ENCODE measurements around the gene LYRM7.
"Not testable (repeated sequence)": the region's sequence is repeated elsewhere in the genome, so short reads cannot be mapped to it uniquely, and the experiment has no call there.

The LYRM7 gene

DNA sequence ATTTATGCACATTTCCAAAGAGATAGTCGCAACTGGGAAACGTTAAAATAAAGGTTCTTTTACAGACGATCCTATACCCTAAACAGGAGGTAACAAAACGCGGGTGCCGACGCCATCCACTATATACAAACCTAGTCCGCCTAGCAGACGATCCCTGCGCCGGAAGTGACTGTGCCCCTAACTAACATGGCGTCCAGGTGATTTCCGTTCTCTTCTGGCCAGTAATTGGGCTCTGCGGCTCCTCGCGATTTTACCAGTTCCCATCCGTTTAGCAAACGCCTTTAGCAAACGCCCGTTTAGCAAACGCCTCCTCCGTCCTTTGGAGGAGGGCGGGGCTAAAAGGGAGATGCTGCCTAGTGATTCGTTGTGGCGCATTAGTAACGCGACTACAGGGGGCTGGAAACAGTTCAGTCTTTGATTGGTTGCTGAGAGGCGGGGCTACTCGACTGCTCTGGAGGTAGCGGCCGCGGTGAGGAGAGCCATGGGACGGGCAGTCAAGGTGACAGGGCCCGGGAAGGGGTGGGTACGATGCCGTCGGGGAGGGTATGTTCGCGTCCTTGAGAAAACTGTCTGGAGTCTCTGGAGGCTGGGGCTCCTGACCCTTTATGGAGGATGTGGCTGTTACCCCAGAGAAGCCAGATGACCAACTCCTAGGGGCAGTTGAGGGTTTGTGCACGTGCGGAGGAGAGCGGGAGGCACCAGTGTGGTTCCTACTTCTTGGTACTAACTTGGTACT lies at the start of gene LYRM7:
Gene LYRM7 (plus strand): TSS at position 405 of the 736 bp plus-strand sequence. CDS start 77 bp downstream, at position 482.
- peak within 1 kb of the TSS; percentile 83 for H3K4me3 ChIP-seq (ENCODE audit: low read depth, low read length)
- TF ChIP-seq, protein P1, sequence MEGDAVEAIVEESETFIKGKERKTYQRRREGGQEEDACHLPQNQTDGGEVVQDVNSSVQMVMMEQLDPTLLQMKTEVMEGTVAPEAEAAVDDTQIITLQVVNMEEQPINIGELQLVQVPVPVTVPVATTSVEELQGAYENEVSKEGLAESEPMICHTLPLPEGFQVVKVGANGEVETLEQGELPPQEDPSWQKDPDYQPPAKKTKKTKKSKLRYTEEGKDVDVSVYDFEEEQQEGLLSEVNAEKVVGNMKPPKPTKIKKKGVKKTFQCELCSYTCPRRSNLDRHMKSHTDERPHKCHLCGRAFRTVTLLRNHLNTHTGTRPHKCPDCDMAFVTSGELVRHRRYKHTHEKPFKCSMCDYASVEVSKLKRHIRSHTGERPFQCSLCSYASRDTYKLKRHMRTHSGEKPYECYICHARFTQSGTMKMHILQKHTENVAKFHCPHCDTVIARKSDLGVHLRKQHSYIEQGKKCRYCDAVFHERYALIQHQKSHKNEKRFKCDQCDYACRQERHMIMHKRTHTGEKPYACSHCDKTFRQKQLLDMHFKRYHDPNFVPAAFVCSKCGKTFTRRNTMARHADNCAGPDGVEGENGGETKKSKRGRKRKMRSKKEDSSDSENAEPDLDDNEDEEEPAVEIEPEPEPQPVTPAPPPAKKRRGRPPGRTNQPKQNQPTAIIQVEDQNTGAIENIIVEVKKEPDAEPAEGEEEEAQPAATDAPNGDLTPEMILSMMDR (IDR thresholded peaks at IDR 0.05; ENCODE audit: low read depth, low read length) = no peak
- in situ Hi-C loops (cut with HindIII; ENCODE audit: low sequenced_read_pairs) = no loop called here
- DNase-seq (ENCODE audit: low read depth, low spot score) = peak; percentile 99

DNA sequence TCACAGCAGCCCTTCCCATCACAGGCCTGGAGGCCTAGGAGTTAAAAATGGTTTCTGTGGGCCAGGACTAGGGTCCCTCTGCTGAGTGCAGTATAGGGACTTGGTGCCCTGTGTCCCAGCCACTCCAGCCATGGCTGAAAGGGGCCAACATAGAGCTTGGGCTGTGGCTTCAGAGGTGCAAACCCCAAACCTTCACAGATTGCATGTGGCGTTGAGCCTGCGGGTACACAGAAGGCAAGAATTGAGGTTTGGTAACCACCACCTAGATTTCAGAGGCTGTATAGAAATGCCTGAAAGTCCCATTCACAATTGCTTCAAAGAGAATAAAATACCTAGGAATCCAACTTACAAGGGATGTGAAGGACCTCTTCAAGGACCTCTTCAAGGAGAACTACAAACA lies 43.5 kb upstream of the LYRM7 start:
- DNase-seq (ENCODE audit: low read depth, low spot score) = not testable (repeated sequence)

DNA sequence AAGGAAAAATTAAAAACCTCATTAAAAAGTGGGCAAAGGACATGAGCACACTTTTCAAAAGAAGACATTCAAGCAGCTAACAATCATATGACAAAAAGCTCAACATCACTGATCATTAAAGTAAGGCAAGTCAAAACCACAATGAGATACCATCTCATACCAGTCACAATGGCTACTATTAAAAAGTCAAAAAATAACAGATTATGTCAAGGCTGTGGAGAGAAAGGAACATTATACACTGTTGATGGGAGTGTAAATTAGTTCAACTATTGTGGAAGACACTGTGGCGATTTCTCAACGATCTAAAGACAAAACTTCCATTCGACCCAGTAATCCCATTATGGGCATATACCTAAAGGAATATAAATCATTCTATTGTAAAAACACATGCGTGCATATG lies 41.4 kb upstream of the LYRM7 start:
- TF ChIP-seq, protein P1 (IDR thresholded peaks at IDR 0.05; ENCODE audit: low read depth, low read length) = no peak
- no peak overlapping the region for H3K4me3 ChIP-seq (ENCODE audit: low read depth, low read length)
- DNase-seq (ENCODE audit: low read depth, low spot score) = no peak
- in situ Hi-C loops (cut with HindIII; ENCODE audit: low sequenced_read_pairs) = no loop called here

More for the DNA sequence above, 43.5 kb upstream of the LYRM7 start:
- H3K4me3 ChIP-seq (ENCODE audit: low read depth, low read length); in situ Hi-C loops (cut with HindIII; ENCODE audit: low sequenced_read_pairs): not testable (repeated sequence)

DNA sequence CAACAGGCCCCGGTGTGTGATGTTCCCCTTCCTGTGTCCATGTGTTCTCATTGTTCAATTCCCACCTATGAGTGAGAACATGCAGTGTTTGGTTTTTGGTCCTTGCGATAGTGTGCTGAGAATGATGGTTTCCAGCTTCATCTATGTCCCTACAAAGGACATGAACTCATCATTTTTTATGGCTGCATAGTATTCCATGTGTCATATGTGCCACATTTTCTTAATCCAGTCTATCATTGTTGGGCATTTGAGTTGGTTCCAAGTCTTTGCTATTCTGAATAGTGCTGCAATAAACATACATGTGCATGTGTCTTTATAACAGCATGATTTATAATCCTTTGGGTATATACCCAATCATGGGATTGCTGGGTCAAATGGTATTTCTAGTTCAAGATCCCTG lies 37.7 kb upstream of the LYRM7 start:
- DNase-seq (ENCODE audit: low read depth, low spot score); H3K4me3 ChIP-seq (ENCODE audit: low read depth, low read length); in situ Hi-C loops (cut with HindIII; ENCODE audit: low sequenced_read_pairs): not testable (repeated sequence)

DNA sequence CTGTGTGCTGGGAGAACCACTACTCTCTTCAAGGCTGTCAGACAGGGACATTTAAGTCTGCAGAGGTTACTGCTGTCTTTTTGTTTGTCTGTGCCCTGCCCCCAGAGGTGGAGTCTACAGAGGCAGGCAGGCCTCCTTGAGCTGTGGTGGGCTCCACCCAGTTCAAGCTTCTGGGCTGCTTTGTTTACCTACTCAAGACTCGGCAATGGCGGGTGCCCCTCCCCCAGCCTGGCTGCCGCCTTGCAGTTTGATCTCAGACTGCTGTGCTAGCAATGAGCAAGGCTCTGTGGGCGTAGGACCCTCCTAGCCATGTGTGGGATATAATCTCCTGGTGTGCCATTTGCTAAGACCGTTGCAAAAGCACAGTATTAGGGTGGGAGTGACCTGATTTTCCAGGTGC lies 32.3 kb upstream of the LYRM7 start:
- in situ Hi-C loops (cut with HindIII; ENCODE audit: low sequenced_read_pairs); H3K4me3 ChIP-seq (ENCODE audit: low read depth, low read length); DNase-seq (ENCODE audit: low read depth, low spot score): not testable (repeated sequence)

DNA sequence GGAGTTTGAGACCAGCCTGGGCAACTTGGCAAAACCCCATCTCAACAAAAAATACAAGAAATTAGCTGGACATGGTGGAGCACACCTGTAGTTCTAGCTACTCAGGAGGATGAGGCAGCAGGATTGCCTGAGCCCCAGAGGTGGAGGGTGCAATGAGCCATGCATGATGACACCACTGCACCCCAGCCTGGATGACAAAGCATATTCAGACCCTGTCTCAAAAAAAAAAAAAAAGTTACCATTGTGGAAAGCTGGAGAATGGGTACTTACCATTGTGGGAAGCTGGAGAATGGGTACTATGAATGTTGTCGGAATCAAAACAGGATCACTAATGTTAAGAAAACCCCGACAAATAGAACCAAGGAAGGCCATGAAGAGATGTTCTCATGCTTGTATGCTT lies 31.4 kb upstream of the LYRM7 start:
- TF ChIP-seq, protein P1 (IDR thresholded peaks at IDR 0.05; ENCODE audit: low read depth, low read length) = no peak
- in situ Hi-C loops (cut with HindIII; ENCODE audit: low sequenced_read_pairs) = no loop called here
- no peak for DNase-seq (ENCODE audit: low read depth, low spot score)
- no peak overlapping the region for H3K4me3 ChIP-seq (ENCODE audit: low read depth, low read length)

DNA sequence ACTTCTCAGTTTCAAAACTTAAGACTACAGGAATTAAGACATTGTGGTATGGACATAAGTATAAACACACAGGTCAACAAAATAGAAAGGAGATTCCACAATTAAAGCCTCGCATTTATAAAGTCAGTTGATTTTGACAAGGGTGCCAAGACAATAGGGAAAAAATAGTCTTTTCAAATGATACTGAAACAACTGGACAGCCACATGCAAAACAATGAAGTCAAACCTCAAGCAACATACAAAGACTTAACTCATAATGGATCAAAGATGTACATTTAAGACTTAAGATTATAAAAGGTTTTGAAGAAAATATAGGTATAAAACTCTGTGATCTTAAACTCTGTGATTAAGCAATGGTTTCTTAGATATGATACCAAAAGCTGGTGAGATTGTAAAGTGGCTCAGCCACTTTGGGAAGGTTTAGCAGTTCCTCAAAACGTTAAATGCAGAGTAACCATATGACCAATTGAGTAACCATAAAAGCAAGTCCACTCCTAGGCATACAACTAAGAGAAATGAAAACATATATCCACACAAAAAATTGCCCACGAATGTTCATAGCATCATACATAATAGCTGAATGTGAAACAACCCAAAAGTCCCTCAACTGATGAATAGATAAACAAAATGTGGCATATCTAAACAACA lies 27.6 kb upstream of the LYRM7 start:
- no peak for DNase-seq (ENCODE audit: low read depth, low spot score)
- TF ChIP-seq, protein P1 (IDR thresholded peaks at IDR 0.05; ENCODE audit: low read depth, low read length) = no peak
- in situ Hi-C loops (cut with HindIII; ENCODE audit: low sequenced_read_pairs) = no loop called here
- no peak overlapping the region for H3K4me3 ChIP-seq (ENCODE audit: low read depth, low read length)

DNA sequence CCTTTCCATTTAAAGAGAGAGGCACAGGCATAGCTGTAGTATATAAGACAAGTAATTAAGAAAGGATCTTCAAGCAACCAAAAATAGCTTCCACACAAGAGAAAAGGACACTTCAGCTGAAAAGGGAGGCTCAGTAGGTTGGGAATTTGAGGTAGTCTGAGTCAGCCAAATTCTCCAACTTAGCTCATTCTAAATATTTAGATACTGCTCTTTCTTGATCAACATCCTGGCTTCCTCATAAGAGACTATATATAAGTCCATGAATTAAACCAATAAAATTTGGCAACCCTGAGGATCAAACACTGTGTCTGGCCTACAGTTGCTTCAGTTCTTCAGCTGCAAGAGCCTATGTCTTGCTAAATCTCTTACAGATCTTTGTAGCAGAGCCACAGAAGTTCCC lies 23.5 kb upstream of the LYRM7 start:
- in situ Hi-C loops (cut with HindIII; ENCODE audit: low sequenced_read_pairs) = no loop called here
- no peak overlapping the region for H3K4me3 ChIP-seq (ENCODE audit: low read depth, low read length)
- TF ChIP-seq, protein P1 (IDR thresholded peaks at IDR 0.05; ENCODE audit: low read depth, low read length) = no peak
- no peak for DNase-seq (ENCODE audit: low read depth, low spot score)
